IMR-90 (cell line): Measurements from ENCODE around the gene SHC4. TPM values are rescaled to one million over a fixed set of nuclear protein-coding genes. Genes with fewer than 3 reads are reported as not detected.

Experiments used
- ATAC-seq: fragments of 200-7000 bp; cut with Tn5 transposase; 2 replicates; pipeline ENCODE4 v1.9.1; 2020; ENCODE audit warnings: low read depth, mild to moderate bottlenecking, moderate library complexity
- BruUV-seq: library from RNA; stranded (reverse); fragments of 400-500 nt; replicated peaks from 2 replicates; lab custom pipeline; 2021; lab: Mats Ljungman, UMichigan
- CTCF ChIA-PET: fragments of 300-600 bp; formaldehyde crosslinking; extraction: SDS; loops from one replicate; lab custom pipeline; 2021; ENCODE audit warnings: antibody characterized with exemption; lab: Yijun Ruan, JAX
- POLR2A ChIA-PET: fragments of 300-600 bp; sonication (Branson Sonifier 250); formaldehyde crosslinking; loops from one replicate; lab custom pipeline; 2022; ENCODE audit warnings: antibody characterized with exemption; ENCODE audit not compliant: unreplicated experiment; lab: Charles Lee
- DNase-seq: peaks from one replicate; pipeline ENCODE4 v3.0.0; 2013
- H2AFZ ChIP-seq: replicated peaks from 2 replicates; pipeline ENCODE3; 2013; ENCODE audit warnings: low read length, mild to moderate bottlenecking; ENCODE audit not compliant: poor library complexity
- H2AK5ac ChIP-seq: 2 replicates; pipeline ENCODE4 v1.6.1; 2013; ENCODE audit warnings: low read depth, low read length, inconsistent platforms
- H2AK9ac ChIP-seq: replicated peaks from 2 replicates; pipeline ENCODE3; 2013; ENCODE audit warnings: mild to moderate bottlenecking, low read depth, low read length, moderate library complexity; ENCODE audit not compliant: poor library complexity
- H2BK120ac ChIP-seq: 2 replicates; pipeline ENCODE4 v1.6.1; 2013; ENCODE audit warnings: low read depth, low read length, inconsistent platforms
- H2BK15ac ChIP-seq: 3 replicates; pipeline ENCODE4 v1.6.1; 2013; ENCODE audit warnings: low read depth, low read length, inconsistent platforms
- H2BK20ac ChIP-seq: 2 replicates; pipeline ENCODE4 v1.6.1; 2013; ENCODE audit warnings: low read depth, mild to moderate bottlenecking, inconsistent platforms, low read length, moderate library complexity
- H2BK5ac ChIP-seq: 2 replicates; pipeline ENCODE4 v1.6.1; 2013; ENCODE audit warnings: mild to moderate bottlenecking, low read depth, low read length, inconsistent platforms; ENCODE audit not compliant: poor library complexity, severe bottlenecking
- H3K14ac ChIP-seq: replicated peaks from 2 replicates; pipeline ENCODE4 v1.6.1; 2013; ENCODE audit warnings: low read depth, low read length, inconsistent platforms
- H3K18ac ChIP-seq: 2 replicates; pipeline ENCODE4 v1.6.1; 2013; ENCODE audit warnings: low read depth, low read length, control low read depth
- H3K23ac ChIP-seq: 2 replicates; pipeline ENCODE4 v1.6.1; 2013; ENCODE audit warnings: low read depth, low read length, inconsistent platforms
- H3K27ac ChIP-seq: 2 replicates; pipeline ENCODE4 v1.5.1; 2013; ENCODE audit warnings: mild to moderate bottlenecking, control low read depth, low read length; ENCODE audit not compliant: insufficient read depth
- H3K27me3 ChIP-seq: 2 replicates; pipeline ENCODE4 v1.6.1; 2013; ENCODE audit warnings: low read length; ENCODE audit not compliant: control insufficient read depth, insufficient read depth
- H3K36me3 ChIP-seq: 2 replicates; pipeline ENCODE4 v1.6.1; 2013; ENCODE audit warnings: low read length, mixed read lengths; ENCODE audit not compliant: control insufficient read depth, insufficient read depth
- H3K4ac ChIP-seq: 2 replicates; pipeline ENCODE4 v1.6.1; 2013; ENCODE audit warnings: low read depth, low read length, inconsistent platforms
- H3K4me1 ChIP-seq: 2 replicates; pipeline ENCODE4 v1.6.1; 2013; ENCODE audit warnings: low read length, mixed read lengths; ENCODE audit not compliant: control insufficient read depth, insufficient read depth
- H3K4me2 ChIP-seq: 2 replicates; pipeline ENCODE4 v1.6.1; 2013; ENCODE audit warnings: low read depth, mild to moderate bottlenecking, control low read depth, low read length, moderate library complexity
- H3K4me3 ChIP-seq: 2 replicates; pipeline ENCODE4 v1.5.1; 2013; ENCODE audit warnings: low read depth, mild to moderate bottlenecking, control low read depth, low read length, moderate library complexity; ENCODE audit not compliant: insufficient read depth
- H3K56ac ChIP-seq: 2 replicates; pipeline ENCODE4 v1.6.1; 2013; ENCODE audit warnings: low read length, inconsistent platforms; ENCODE audit not compliant: insufficient read depth; ENCODE audit errors: extremely low read depth
- H3K79me1 ChIP-seq, 2 experiments: 2 replicates each; pipeline ENCODE4 v1.6.1; 2013; ENCODE audit warnings: low read length in 2 of 2, inconsistent platforms in 1 of 2, low read depth in 1 of 2
- H3K9ac ChIP-seq: 2 replicates; pipeline ENCODE4 v1.6.1; 2013; ENCODE audit warnings: low read depth, low read length, control low read depth
- H3K9me1 ChIP-seq: 2 replicates; pipeline ENCODE4 v1.6.1; 2013; ENCODE audit warnings: low read length, inconsistent platforms; ENCODE audit not compliant: insufficient read depth
- H3K9me3 ChIP-seq: 2 replicates; pipeline ENCODE4 v1.6.1; 2013; ENCODE audit warnings: low read length; ENCODE audit not compliant: control insufficient read depth, insufficient read depth
- H4K20me1 ChIP-seq: 2 replicates; pipeline ENCODE4 v1.6.1; 2013; ENCODE audit warnings: low read length, inconsistent platforms; ENCODE audit not compliant: insufficient read depth
- H4K5ac ChIP-seq: 2 replicates; pipeline ENCODE4 v1.6.1; 2013; ENCODE audit warnings: mild to moderate bottlenecking, low read depth, low read length, control low read depth
- H4K8ac ChIP-seq, 2 experiments: 2 replicates each; pipeline ENCODE4 v1.6.1; 2013; ENCODE audit warnings: low read depth in 2 of 2, low read length in 2 of 2, control low read depth in 1 of 2, inconsistent platforms in 1 of 2
- H4K91ac ChIP-seq: 2 replicates; pipeline ENCODE4 v1.6.1; 2013; ENCODE audit warnings: low read depth, low read length, inconsistent platforms; ENCODE audit not compliant: insufficient read depth
- BHLHE40 ChIP-seq: fragments of 150-350 bp; IDR thresholded peaks from 2 replicates; pipeline ENCODE4 v1.6.1; 2016; ENCODE audit warnings: mild to moderate bottlenecking, low read depth, low read length
- CEBPB ChIP-seq: IDR thresholded peaks from 2 replicates; pipeline ENCODE4 v1.6.1; 2012; ENCODE audit warnings: low read depth, low read length, improper control_type of control experiment
- CHD1 ChIP-seq: IDR thresholded peaks from 2 replicates; pipeline ENCODE4 v1.6.1; 2012; ENCODE audit warnings: low read depth, low read length, improper control_type of control experiment
- CTCF ChIP-seq: conservative IDR thresholded peaks from 2 replicates; pipeline ENCODE4 v1.5.1; 2012; ENCODE audit warnings: mild to moderate bottlenecking, low read depth, low read length, improper control_type of control experiment
- FOS ChIP-seq: fragments of 150-350 bp; IDR thresholded peaks from 2 replicates; pipeline ENCODE4 v1.6.1; 2016; ENCODE audit warnings: low read depth, low read length
- MAFK ChIP-seq: IDR thresholded peaks from 2 replicates; pipeline ENCODE4 v1.6.1; 2012; ENCODE audit warnings: low read depth, low read length, improper control_type of control experiment
- MAZ ChIP-seq: IDR thresholded peaks from 2 replicates; pipeline ENCODE4 v1.6.1; 2012; ENCODE audit warnings: low read depth, mild to moderate bottlenecking, low read length, improper control_type of control experiment, moderate library complexity, borderline replicate concordance
- MXI1 ChIP-seq: IDR thresholded peaks from 2 replicates; pipeline ENCODE4 v1.6.1; 2012; ENCODE audit warnings: low read depth, mild to moderate bottlenecking, low read length, moderate library complexity, borderline replicate concordance
- NFE2L2 ChIP-seq: fragments of 150-350 bp; IDR thresholded peaks from 2 replicates; pipeline ENCODE4 v1.6.1; 2016; ENCODE audit warnings: low read depth, mild to moderate bottlenecking, low read length
- POLR2A ChIP-seq: IDR thresholded peaks from 2 replicates; pipeline ENCODE4 v1.6.1; 2012; ENCODE audit warnings: mild to moderate bottlenecking, low read depth, low read length
- RAD21 ChIP-seq: IDR thresholded peaks from 2 replicates; pipeline ENCODE4 v1.6.1; 2012; ENCODE audit warnings: low read length, improper control_type of control experiment
- RFX5 ChIP-seq: IDR thresholded peaks from 2 replicates; pipeline ENCODE4 v1.8.0; 2012; ENCODE audit warnings: low read depth, mild to moderate bottlenecking, low read length, moderate library complexity
- SMC3 ChIP-seq: fragments of 150-350 bp; IDR thresholded peaks from 2 replicates; pipeline ENCODE4 v1.6.1; 2016; ENCODE audit warnings: low read depth, mild to moderate bottlenecking, antibody characterized with exemption, low read length, moderate library complexity
- USF2 ChIP-seq: fragments of 150-350 bp; IDR thresholded peaks from 2 replicates; pipeline ENCODE4 v1.6.1; 2017; ENCODE audit warnings: mild to moderate bottlenecking, antibody characterized with exemption, low read length, low read depth
- WGBS, 2 experiments: methylation state at CpG; one replicate each; pipeline versions ENCODE4 v1.1.5 to v1.1.7; 2013; ENCODE audit warnings: missing lambda C conversion rate in 2 of 2; ENCODE audit not compliant: insufficient read length in 1 of 2; ENCODE audit errors: extremely low coverage in 2 of 2; 5-methylcytosine and 5-hydroxymethylcytosine counted together
- dilution Hi-C: fragments of 300-500 bp; cut with HindIII; formaldehyde crosslinking; loops from one replicate; pipeline ENCODE4 v1.14.3; 2018; ENCODE audit warnings: low sequenced_read_pairs; ENCODE audit not compliant: unreplicated experiment
- in situ Hi-C: fragments of 300-500 bp; cut with MboI; formaldehyde crosslinking; loops from 3 replicates; pipeline ENCODE4 v1.14.3; 2019; ENCODE audit warnings: low sequenced_read_pairs, inconsistent platforms, mixed read lengths
- intact Hi-C: fragments of 100-400 bp; cut with micrococcal nuclease; formaldehyde crosslinking; loops from 2 replicates; pipeline ENCODE4 v1.10.0; 2022
- polyA plus RNA-seq, 3 experiments: library from polyadenylated mRNA; depleted of rRNA; stranded (reverse); fragments of >200 nt; gene quantifications; 2 replicates each; pipeline ENCODE4 v1.2.3, GENCODE V29; 2012; ENCODE audit warnings: low replicate concordance in 1 of 3
- total RNA-seq: library from RNA; depleted of rRNA; stranded (reverse); fragments of >200 nt; gene quantifications from 2 replicates; pipeline ENCODE4 v1.2.3, GENCODE V29; 2012
- TF ChIP-seq, protein P1 (sequence below): fragments of 150-350 bp; IDR thresholded peaks from 2 replicates; pipeline ENCODE4 v1.6.1; 2016; ENCODE audit warnings: low read depth, mild to moderate bottlenecking, low read length, moderate library complexity, borderline replicate concordance

Gene SHC4
- total and polyA plus RNA-seq, 2 of the 4 experiments (the other 2 are of a cell fraction) = 0.91 to 2.7 TPM

DNA sequence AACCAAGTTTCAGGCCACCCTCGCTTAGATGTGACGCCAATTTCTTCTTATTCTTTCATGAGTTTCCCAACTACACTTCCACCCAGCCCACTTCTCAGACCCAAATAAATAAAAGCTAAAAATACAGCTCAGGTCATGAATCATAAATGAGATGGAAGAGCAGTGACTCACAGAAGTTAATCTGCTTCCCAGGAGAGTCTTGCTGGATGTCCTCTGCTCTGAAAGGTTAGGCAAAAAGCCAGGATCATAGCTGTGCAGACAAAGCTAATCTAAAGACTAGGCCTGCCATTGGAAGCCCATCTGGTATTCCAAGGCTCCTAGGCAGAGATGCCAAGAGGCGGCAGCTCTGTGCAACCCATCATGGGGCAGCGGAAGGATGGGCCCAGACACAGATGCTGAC is 24.1 kb downstream of the SHC4 start:
- DNase-seq (peak; percentile 99), ATAC-seq (peak; percentile 66)
- Histone ChIP-seq H3K23ac (peak overlapping the region; percentile 86; the same call in 1 of the 2 replicates), H3K79me1 (peaks cover 12 to 43% of the 10 kb centered on the region in 2 experiments), H3K4me2 (peak overlapping the region; percentile 47; the same call in 1 of the 2 replicates), H3K9me1 (peaks cover 21% of the 10 kb centered on the region), H2AK9ac (peak overlapping the region; percentile 35), H2BK120ac (peak overlapping the region; percentile 95), H3K36me3 (no peaks in the 10 kb centered on the region), H3K14ac (peak overlapping the region; percentile 92), H3K9me3 (no peaks in the 10 kb centered on the region), H3K27ac (peak overlapping the region; percentile 36), H3K9ac (no peak overlapping the region), H2BK20ac (peak overlapping the region; percentile 90), H4K5ac (no peak overlapping the region), H4K20me1 (no peaks in the 10 kb centered on the region), H3K56ac (no peak overlapping the region), H2BK15ac (peak overlapping the region; percentile 90; the same call in 2 of the 3 replicates), H4K91ac (peak overlapping the region; percentile 74), H2AFZ (peak overlapping the region; percentile 54), H4K8ac (peak overlapping the region in 1 of 2 experiments; percentile 78; a peak in 1 of 4 replicates), H3K4me1 (peaks cover 24% of the 10 kb centered on the region), H3K4ac (peak overlapping the region; percentile 95), H2AK5ac (peak overlapping the region; percentile 94), H3K4me3 (no peak overlapping the region), H2BK5ac (peak overlapping the region; percentile 90), H3K18ac (peak overlapping the region; percentile 51; the same call in 1 of the 2 replicates), H3K27me3 (no peaks in the 10 kb centered on the region)
- ChIA-PET CTCF (interaction anchor here (0.5 to 1.9 kb wide), 6 partner anchors 10 to 348 kb away, joined by 3 to 5 read pairs (median 4); partner anchors contain the start of gene SHC4), POLR2A (no interaction called here)
- in situ Hi-C loops = no loop called here
- 64% methylated on average over 2 of the region's 4 CpGs; no CpG with 5 or more reads in 1 of the 2 experiments for WGBS, 2 experiments
- no TSS peak for BruUV-seq
- dilution Hi-C loops = no loop called here
- intact Hi-C loops = loop anchor here (5.0 kb wide), 1 partner anchor 52 kb away; no protein-coding TSS in a partner anchor
- TF ChIP-seq FOS (peak; percentile 90), CTCF (no peak), MAFK (no peak; the same call in 1 of the 2 replicates), CEBPB (peak; percentile 85), CHD1 (no peak), MAZ (no peak), NFE2L2 (no peak), BHLHE40 (0 out of 2 replicates have a peak, but pooled peaks have one; percentile 4), RFX5 (no peak), POLR2A (peak; percentile 44; the same call in 1 of the 2 replicates), MXI1 (no peak), USF2 (no peak), SMC3 (no peak), RAD21 (no peak; the same call in 1 of the 2 replicates)
- TF ChIP-seq, protein P1, sequence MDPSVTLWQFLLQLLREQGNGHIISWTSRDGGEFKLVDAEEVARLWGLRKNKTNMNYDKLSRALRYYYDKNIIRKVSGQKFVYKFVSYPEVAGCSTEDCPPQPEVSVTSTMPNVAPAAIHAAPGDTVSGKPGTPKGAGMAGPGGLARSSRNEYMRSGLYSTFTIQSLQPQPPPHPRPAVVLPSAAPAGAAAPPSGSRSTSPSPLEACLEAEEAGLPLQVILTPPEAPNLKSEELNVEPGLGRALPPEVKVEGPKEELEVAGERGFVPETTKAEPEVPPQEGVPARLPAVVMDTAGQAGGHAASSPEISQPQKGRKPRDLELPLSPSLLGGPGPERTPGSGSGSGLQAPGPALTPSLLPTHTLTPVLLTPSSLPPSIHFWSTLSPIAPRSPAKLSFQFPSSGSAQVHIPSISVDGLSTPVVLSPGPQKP = no peak
